GM23338 (cell line): ENCODE data around the gene ATPAF1. TPM values are rescaled to one million over a fixed set of nuclear protein-coding genes. Genes with fewer than 3 reads are reported as not detected.

Experiments used
- ATAC-seq: fragments of 200-7000 bp; cut with Tn5 transposase; 3 replicates; pipeline ENCODE4 v1.9.1; 2020
- DNase-seq: peaks from one replicate; pipeline ENCODE4 v3.0.0-alpha.2; 2015; ENCODE audit warnings: low spot score
- H2AFZ ChIP-seq: fragments of 200-600 bp; sonication (generic); 2 replicates; pipeline ENCODE4 v1.8.0; 2016; ENCODE audit warnings: antibody characterized with exemption, mild to moderate bottlenecking, moderate library complexity
- H3F3A ChIP-seq: fragments of 200-600 bp; sonication (generic); replicated peaks from 2 replicates; pipeline ENCODE4 v1.8.0; 2017; ENCODE audit warnings: antibody characterized with exemption, mixed run types, low read depth
- H3K27ac ChIP-seq: fragments of 200-600 bp; sonication (generic); 2 replicates; pipeline ENCODE4 v1.6.1; 2016; ENCODE audit warnings: low read depth
- H3K27me3 ChIP-seq: fragments of 200-600 bp; sonication (generic); 2 replicates; pipeline ENCODE4 v1.8.0; 2016; ENCODE audit warnings: mild to moderate bottlenecking, mixed run types, moderate library complexity; ENCODE audit not compliant: insufficient read depth
- H3K36me3 ChIP-seq: fragments of 200-600 bp; sonication (generic); 2 replicates; pipeline ENCODE4 v1.8.0; 2016; ENCODE audit warnings: mild to moderate bottlenecking; ENCODE audit not compliant: insufficient read depth
- H3K4me1 ChIP-seq: fragments of 200-600 bp; sonication (generic); 2 replicates; pipeline ENCODE4 v1.8.0; 2016; ENCODE audit warnings: mild to moderate bottlenecking, moderate library complexity; ENCODE audit not compliant: insufficient read depth
- H3K4me2 ChIP-seq: fragments of 200-600 bp; sonication (generic); 2 replicates; pipeline ENCODE4 v1.7.1; 2017; ENCODE audit warnings: mixed run types
- H3K4me3 ChIP-seq: fragments of 200-600 bp; sonication (generic); 2 replicates; pipeline ENCODE4 v1.6.1; 2016; ENCODE audit warnings: mixed run types
- H3K79me2 ChIP-seq: fragments of 200-600 bp; sonication (generic); replicated peaks from 2 replicates; pipeline ENCODE4 v1.8.0; 2017; ENCODE audit warnings: mild to moderate bottlenecking; ENCODE audit not compliant: insufficient read depth
- H3K9me2 ChIP-seq: fragments of 200-600 bp; sonication (generic); 2 replicates; pipeline ENCODE4 v1.8.0; 2017; ENCODE audit not compliant: insufficient read depth
- H4K20me1 ChIP-seq: fragments of 200-600 bp; sonication (generic); replicated peaks from 2 replicates; pipeline ENCODE4 v1.8.0; 2017; ENCODE audit warnings: mild to moderate bottlenecking; ENCODE audit not compliant: insufficient read depth
- H3K27ac Mint-ChIP-seq: 2 replicates; pipeline ENCODE4 v1.8.0; 2020; ENCODE audit warnings: inconsistent platforms, mild to moderate bottlenecking, moderate library complexity, mixed read lengths
- H3K27me3 Mint-ChIP-seq: 3 replicates; pipeline ENCODE4 v1.8.0; 2022; ENCODE audit warnings: low read depth, mild to moderate bottlenecking, moderate library complexity, mixed read lengths, inconsistent platforms; ENCODE audit not compliant: insufficient read depth, poor library complexity
- H3K36me3 Mint-ChIP-seq: 3 replicates; pipeline ENCODE4 v1.8.0; 2021; ENCODE audit warnings: low read depth, mild to moderate bottlenecking, inconsistent platforms, moderate library complexity, mixed read lengths
- H3K4me1 Mint-ChIP-seq: 3 replicates; pipeline ENCODE4 v1.8.0; 2020; ENCODE audit warnings: mild to moderate bottlenecking, inconsistent platforms, mixed read lengths
- H3K4me3 Mint-ChIP-seq: 3 replicates; pipeline ENCODE4 v1.8.0; 2021; ENCODE audit warnings: moderate library complexity, mild to moderate bottlenecking, inconsistent platforms, mixed read lengths
- H3K9me3 Mint-ChIP-seq: 3 replicates; pipeline ENCODE4 v1.8.0; 2020; ENCODE audit warnings: moderate library complexity, mild to moderate bottlenecking, inconsistent platforms, mixed read lengths
- CTCF ChIP-seq, 2 experiments: fragments of 200-600 bp in 1 of 2; sonication (generic) in 1 of 2; conservative IDR thresholded peaks; 2 replicates each; pipeline versions ENCODE4 v1.5.1 to v1.6.1; 2016 to 2017; ENCODE audit warnings: antibody characterized with exemption in 2 of 2, low read depth in 2 of 2, mild to moderate bottlenecking in 2 of 2, moderate library complexity in 1 of 2
- ETS1 ChIP-seq: IDR thresholded peaks from 2 replicates; pipeline ENCODE4 v1.6.1; 2016; ENCODE audit warnings: antibody characterized with exemption
- EZH2 ChIP-seq: fragments of 200-600 bp; sonication (generic); IDR thresholded peaks from one replicate; pipeline ENCODE4 v1.8.0; 2017; ENCODE audit warnings: antibody characterized with exemption, mild to moderate bottlenecking, low read depth; ENCODE audit not compliant: unreplicated experiment
- EZH2phosphoT487 ChIP-seq: fragments of 200-600 bp; sonication (generic); IDR thresholded peaks from one replicate; pipeline ENCODE4 v1.8.1; 2018; ENCODE audit warnings: antibody characterized with exemption; ENCODE audit not compliant: unreplicated experiment
- JUNB ChIP-seq: IDR thresholded peaks from one replicate; pipeline ENCODE4 v1.6.1; 2016; ENCODE audit warnings: antibody characterized with exemption; ENCODE audit not compliant: unreplicated experiment
- ZNF114 ChIP-seq: fragments of 250-450 bp; sonication (Bioruptor Pico); IDR thresholded peaks from 2 replicates; pipeline ENCODE4 v1.5.0; 2020; ENCODE audit warnings: mild to moderate bottlenecking, moderate library complexity
- polyA plus RNA-seq: library from polyadenylated mRNA; unstranded; fragments of >200 nt; fragmentation: Nextera tagmentation; extraction: Ambion mirVana; gene quantifications from 2 replicates; pipeline ENCODE4 v1.2.1, GENCODE V29; 2016
- total RNA-seq: library from RNA; depleted of rRNA; stranded (reverse); fragments of >200 nt; shearing (Covaris generic); gene quantifications from 2 replicates; pipeline ENCODE4 v1.2.3, GENCODE V29; 2014

ATPAF1 gene
- total and polyA plus RNA-seq, 2 experiments from 2014 or later, result 41.2 to 67.6 TPM

- H4K20me1 ChIP-seq, result no peaks in the 10 kb centered on the region; the same call in 1 of the 2 replicates
- peaks cover under 1% of the 10 kb centered on the region; the same call in 1 of the 2 replicates for H3K36me3 ChIP-seq
- no peaks in the 10 kb centered on the region for H3K4me1 Mint-ChIP-seq
- H3K79me2 ChIP-seq, result no peaks in the 10 kb centered on the region
- no peak overlapping the region for H3K4me2 ChIP-seq
- no peak for TF ChIP-seq ETS1
- no peaks in the 10 kb centered on the region for H3K27me3 Mint-ChIP-seq
- no peaks in the 10 kb centered on the region for H3F3A ChIP-seq
- no peak for DNase-seq
- H3K27me3 ChIP-seq, result no peaks in the 10 kb centered on the region
- no peak overlapping the region for H2AFZ ChIP-seq
- no peaks in the 10 kb centered on the region for H3K4me1 ChIP-seq
- H3K27ac Mint-ChIP-seq, result no peak overlapping the region
- peaks cover 5% of the 10 kb centered on the region; the same call in 2 of the 3 replicates for H3K36me3 Mint-ChIP-seq
- ATAC-seq, result no peak
- H3K9me2 ChIP-seq, result no peaks in the 10 kb centered on the region
- no peak overlapping the region for H3K4me3 Mint-ChIP-seq
- H3K9me3 Mint-ChIP-seq, result no peaks in the 10 kb centered on the region
- no peak overlapping the region for H3K27ac ChIP-seq
- H3K4me3 ChIP-seq, result no peak overlapping the region
Observed at GRCh38 chr1:46642115-46642680, 26.0 kb downstream of the ATPAF1 start.

GRCh38 chr1:46639547-46639946 lies 28.6 kb downstream of the ATPAF1 start:
- Mint-ChIP-seq H3K4me3 (no peak overlapping the region), H3K27ac (no peak overlapping the region)
- no peak for ATAC-seq

More at GRCh38 chr1:46639547-46639946, 28.6 kb downstream of the ATPAF1 start:
- Histone ChIP-seq H3K4me3 (no peak overlapping the region), H3K9me2 (no peaks in the 10 kb centered on the region), H2AFZ (no peak overlapping the region), H3K79me2 (no peaks in the 10 kb centered on the region), H4K20me1 (no peaks in the 10 kb centered on the region; the same call in none of the 2 replicates), H3K36me3 (no peaks in the 10 kb centered on the region; the same call in 1 of the 2 replicates), H3K27ac (no peak overlapping the region), H3K27me3 (no peaks in the 10 kb centered on the region), H3K4me2 (no peak overlapping the region), H3F3A (no peaks in the 10 kb centered on the region), H3K4me1 (no peaks in the 10 kb centered on the region)
- Mint-ChIP-seq H3K9me3 (no peaks in the 10 kb centered on the region), H3K4me1 (no peaks in the 10 kb centered on the region), H3K36me3 (peaks cover 9% of the 10 kb centered on the region), H3K27me3 (no peaks in the 10 kb centered on the region)
- no peak for DNase-seq
- no peak for TF ChIP-seq CTCF (conservative IDR thresholded peaks at IDR 0.05; ENCODE audit: low read depth in 2 of 2)
- no peak for TF ChIP-seq EZH2
- no peak for TF ChIP-seq EZH2phosphoT487
- no peak for TF ChIP-seq JUNB
- TF ChIP-seq ZNF114 (CRISPR knock-in tag), result no peak
